Posterior vena cava (tissue), 2 donors: Measurements from ENCODE around the gene ZNF440. TPM values are rescaled to one million over a fixed set of nuclear protein-coding genes. Genes with fewer than 3 reads are reported as not detected.
"Not testable (repeated sequence)": the region's sequence is repeated elsewhere in the genome, so short reads cannot be mapped to it uniquely, and the experiment has no call there.

Source experiments
- DNase-seq: peaks from one replicate; pipeline ENCODE4 v3.0.0-alpha.2; 2020; ENCODE audit warnings: low spot score
- intact Hi-C, 2 donors: fragments of 100-400 bp; cut with DNase I; formaldehyde crosslinking; loops; one replicate each; pipeline versions ENCODE4 v1.14.1 to v1.14.2; 2022 to 2023
- long read RNA-seq, 2 donors: library from polyadenylated mRNA; unstranded; transcript quantifications; one replicate each; pipeline ENCODE4 v2.0.0, GENCODE V29; 2020 to 2021
- total RNA-seq, 2 donors: library from RNA; stranded (reverse); fragmentation: NEBNext Ultra II Directional; extraction: Animal tissue kit (Norgen Biotek cat#: 25700); gene quantifications; one replicate each; pipeline ENCODE4 v1.2.1, GENCODE V29; 2021
- donor health status: DM: yes; HTN: yes; CAD: no.
- donor health status: DM: yes; HTN: yes; CAD: no.

ZNF440 gene
- 10 to 100 TPM in 1 of 2 donors, 1 to 10 TPM in 1; 8.8 to 10.5 TPM for total RNA-seq
- long read RNA-seq, donor 1, full-length matches to known transcripts: 1 of 1 reads
- long read RNA-seq, donor 1, partial matches to known transcripts: 0 of 1 reads
- long read RNA-seq, donor 1, other reads (novel, unspliced or antisense): 0 of 1 reads
- long read RNA-seq, donor 2, full-length matches to known transcripts: 1 of 2 reads
- long read RNA-seq, donor 2, partial matches to known transcripts: 0 of 2 reads
- long read RNA-seq, donor 2, other reads (novel, unspliced or antisense): 1 of 2 reads

DNA sequence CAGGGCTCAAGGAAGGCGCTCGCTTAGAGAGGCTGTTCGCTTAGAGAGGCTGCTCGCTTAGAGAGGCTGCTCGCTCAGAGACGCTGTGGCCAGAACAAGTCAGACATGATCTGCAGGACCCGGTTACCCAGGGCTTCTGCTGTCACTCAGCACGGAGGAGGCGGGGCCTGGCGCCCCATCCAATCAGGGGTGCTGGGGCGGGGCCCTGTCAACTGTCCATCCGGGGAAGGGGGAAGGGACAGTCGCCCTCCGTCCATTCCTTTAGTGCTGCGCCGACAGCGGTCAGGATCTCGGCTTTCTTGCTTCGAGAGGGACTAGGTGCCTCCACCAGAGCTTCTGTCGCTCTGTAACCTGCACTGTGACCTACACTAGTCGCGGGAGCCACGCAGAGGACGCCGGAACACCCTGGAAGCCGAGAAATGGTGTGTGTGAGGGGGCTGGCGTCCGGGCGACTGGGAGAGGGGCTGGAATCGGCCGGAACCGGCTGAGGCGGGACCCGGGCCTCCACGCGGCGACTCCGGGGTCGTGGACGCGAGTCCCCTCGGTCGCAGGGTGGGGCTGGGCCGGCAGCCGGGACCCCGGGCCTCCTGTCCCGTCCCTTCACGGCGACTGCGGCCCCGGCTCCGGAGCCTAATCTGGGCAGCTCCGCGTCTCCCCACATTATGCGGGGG, at the start of gene ZNF440:
Gene ZNF440, plus strand, starts transcription at position 245 of the 671 bp plus-strand sequence. Its CDS starts 175 bp downstream, at position 420.
- peak; percentile 98 for DNase-seq
- intact Hi-C loops: no loop called here

- DNase-seq: peak; percentile 99
- intact Hi-C loops: no loop called here
These were observed 47.2 kb upstream of the ZNF440 start, which contains the start of gene ZNF441 for GRCh38 chr19:11766597-11767591. Gene ZNF441, plus strand, starts transcription at chr19:11767000. Its CDS starts 194 bp downstream, at chr19:11767194.

DNA sequence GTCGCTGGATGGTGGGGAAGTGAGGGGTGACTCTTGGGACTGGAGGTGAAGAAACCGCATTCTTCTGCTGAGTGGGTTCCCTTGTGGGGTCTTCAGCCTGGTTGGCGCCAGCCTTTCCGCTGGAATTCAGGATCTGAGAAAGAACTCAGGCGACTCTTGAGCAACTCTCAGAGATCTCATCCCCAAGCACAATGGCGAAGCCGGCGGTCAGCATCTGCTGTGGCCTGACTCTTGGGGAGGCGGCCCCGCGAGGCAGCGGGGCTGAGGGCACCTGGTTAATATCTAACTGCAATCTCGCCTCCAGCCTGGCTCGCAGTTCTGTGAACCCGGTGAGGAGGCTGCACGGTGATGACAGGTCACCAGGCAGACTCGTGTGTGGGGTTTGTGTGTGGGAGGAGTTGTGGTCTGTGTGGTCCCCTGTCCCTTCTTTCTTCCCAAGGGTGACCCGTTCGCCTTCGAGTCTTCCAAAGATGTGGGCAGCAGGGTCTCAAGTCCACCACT, 46.4 kb upstream of the ZNF440 start:
- DNase-seq: peak; percentile 86
- intact Hi-C loops: no loop called here

- DNase-seq: no peak
- intact Hi-C loops: no loop called here
These were observed 44.1 kb upstream of the ZNF440 start for GRCh38 chr19:11769995-11770394.

DNA sequence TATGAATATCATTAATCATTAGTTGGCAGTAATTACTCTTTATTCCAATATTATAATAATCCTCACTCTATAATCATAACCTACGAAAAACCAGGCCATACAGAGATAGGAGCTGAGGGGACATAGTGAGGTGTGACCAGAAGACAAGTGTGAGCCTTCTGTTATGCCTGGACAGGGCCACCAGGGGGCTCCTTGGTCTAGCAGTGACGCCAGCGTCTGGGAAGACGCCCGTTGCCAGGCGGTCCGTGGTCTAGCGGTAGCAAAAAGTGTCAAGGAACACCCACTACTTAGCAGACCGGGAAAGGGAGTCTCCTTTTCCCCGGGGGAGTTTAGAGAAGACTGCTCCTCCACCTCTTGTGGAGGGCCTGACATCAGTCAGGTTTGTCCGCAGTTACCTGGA, 42.6 kb upstream of the ZNF440 start:
- DNase-seq, intact Hi-C loops: not testable (repeated sequence)

GRCh38 chr19:11776669-11777068, 37.4 kb upstream of the ZNF440 start:
- DNase-seq, intact Hi-C loops: not testable (repeated sequence)

GRCh38 chr19:11780431-11781020, 33.5 kb upstream of the ZNF440 start:
- intact Hi-C loops: no loop called here

GRCh38 chr19:11781295-11782057, 32.6 kb upstream of the ZNF440 start:
- no peak for DNase-seq
- intact Hi-C loops: no loop called here

More at GRCh38 chr19:11780431-11781020, 33.5 kb upstream of the ZNF440 start:
- DNase-seq: no peak

GRCh38 chr19:11783767-11784166, 30.3 kb upstream of the ZNF440 start:
- DNase-seq: no peak
- intact Hi-C loops: no loop called here

- intact Hi-C loops: no loop called here
- no peak for DNase-seq
These were observed 29.7 kb upstream of the ZNF440 start for GRCh38 chr19:11784356-11784755.

- intact Hi-C loops: no loop called here
- DNase-seq: no peak
These were observed 26.5 kb upstream of the ZNF440 start for GRCh38 chr19:11787536-11787935.

DNA sequence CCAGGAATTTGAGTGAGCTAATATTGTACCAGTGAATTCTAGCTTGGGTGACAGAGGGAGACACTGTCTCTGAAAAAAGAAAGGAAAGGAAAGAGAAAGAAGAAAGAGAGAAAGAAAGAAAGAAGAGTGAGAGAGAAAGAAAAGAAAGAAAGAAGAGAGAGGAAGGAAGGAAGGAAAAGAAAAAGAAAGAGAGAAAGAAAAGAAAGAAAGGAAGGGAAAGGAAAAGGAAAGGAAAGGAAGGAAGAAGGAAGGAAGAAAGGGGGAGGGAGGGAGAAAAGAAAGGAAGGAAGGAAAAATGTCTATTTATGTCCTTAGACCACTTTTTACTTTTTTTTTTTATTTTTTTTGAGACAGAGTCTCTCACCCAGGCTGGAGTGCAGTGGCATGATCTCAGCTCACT, 21.1 kb upstream of the ZNF440 start:
- intact Hi-C loops: no loop called here
- DNase-seq: no peak

DNA sequence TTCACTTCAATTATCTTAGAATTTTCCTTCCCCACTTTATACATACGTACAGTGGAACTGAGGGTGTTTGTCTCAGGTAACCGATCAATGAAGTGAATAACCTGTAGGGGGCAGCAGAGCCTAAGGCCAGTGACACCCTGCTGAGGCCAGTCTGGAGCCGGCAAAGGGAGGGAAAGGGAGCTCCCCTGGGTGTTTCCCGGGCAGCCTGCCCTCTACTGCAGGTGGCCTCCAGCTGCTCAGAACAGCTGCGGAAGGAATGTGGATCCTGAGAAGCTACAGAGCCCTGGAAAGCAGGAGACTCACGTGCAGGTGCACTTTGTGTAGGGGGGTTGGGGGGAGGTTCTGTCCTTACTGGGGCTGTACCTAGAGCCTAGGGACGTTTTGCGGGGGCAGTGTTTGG, 16.6 kb upstream of the ZNF440 start:
- peak; percentile 88 for DNase-seq
- intact Hi-C loops: loop anchor here in 1 of 2 donors (5.0 kb wide), 1 partner anchor 190 kb away; no protein-coding TSS in a partner anchor

DNA sequence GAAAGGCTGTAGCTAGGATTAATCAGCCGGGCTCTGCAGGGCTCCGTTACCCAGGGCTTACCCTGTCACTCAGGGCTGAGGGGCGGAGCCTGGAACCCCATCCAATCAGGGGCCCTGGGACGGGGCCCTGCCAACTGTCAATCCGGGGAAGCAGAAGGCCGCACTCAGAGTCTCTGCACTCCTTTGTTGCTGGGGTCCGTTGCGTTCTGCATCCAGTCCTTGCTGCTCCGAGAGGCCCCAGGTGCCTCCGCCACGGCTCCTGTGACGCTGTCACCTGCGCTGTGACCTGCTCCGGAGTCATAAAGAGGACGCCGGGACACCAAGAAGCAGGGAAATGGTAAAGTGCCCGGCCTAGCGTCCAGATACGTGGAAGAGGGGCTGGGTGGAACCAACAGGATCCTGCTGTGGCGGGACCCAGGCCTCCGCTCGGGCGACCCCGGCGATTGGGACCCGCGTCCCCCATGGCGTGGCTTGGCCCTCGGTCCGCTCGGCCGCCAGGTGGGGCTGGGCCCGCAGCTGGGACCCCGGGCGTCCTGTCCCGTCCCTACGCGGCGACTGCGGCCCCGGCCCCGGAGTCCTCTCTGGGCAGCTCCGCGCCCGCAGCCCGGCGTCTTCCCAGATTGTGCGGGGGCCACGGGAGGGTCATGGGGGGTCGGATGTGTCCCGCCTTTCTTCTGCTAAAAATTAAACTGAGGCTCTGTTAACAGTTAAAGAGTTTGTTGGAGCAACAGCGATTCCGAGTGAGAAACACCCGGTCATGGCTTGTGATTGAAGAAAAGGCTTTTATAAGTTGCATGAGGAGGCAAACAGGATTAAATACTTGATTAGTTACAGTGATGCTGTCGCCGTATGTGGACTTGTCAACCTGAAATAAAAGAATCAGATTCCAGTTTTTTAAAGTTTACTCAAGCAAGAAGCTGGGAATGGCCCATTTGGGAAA, 15.4 kb upstream of the ZNF440 start, which contains the start of gene ZNF491:
Gene ZNF491, plus strand, starts transcription at position 133 of the 940 bp plus-strand sequence. CDS start 7,431 bp downstream, outside the sequence.
- intact Hi-C loops: loop anchor here in 1 of 2 donors (5.0 kb wide), 1 partner anchor 189 kb away; no protein-coding TSS in a partner anchor
- peak; percentile 96 for DNase-seq

DNA sequence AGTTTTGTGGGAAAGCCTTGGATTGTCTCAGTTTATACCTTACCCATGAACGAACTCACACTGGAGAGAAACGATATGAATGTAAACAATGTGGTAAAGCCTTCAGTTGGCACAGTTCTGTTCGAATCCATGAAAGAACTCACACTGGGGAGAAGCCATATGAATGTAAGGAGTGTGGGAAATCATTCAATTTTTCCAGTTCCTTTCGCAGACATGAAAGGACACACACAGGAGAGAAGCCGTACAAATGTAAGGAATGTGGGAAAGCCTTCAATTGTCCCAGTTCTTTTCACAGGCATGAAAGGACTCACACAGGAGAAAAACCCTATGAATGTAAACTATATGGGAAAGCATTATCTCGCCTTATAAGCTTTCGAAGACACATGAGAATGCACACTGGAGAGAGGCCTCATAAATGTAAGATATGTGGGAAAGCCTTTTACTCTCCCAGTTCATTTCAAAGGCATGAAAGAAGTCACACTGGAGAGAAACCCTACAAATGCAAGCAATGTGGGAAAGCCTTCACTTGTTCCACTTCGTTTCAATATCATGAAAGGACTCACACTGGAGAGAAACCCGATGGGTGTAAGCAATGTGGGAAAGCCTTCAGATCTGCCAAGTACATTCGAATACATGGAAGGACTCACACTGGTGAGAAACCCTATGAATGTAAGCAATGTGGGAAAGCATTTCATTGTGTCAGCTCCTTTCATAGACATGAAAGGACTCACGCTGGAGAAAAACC, 7.5 kb upstream of the ZNF440 start:
- intact Hi-C loops: no loop called here
- no peak for DNase-seq

- no peak for DNase-seq
- intact Hi-C loops: no loop called here
These were observed 7.0 kb upstream of the ZNF440 start for GRCh38 chr19:11807099-11807380.

DNA sequence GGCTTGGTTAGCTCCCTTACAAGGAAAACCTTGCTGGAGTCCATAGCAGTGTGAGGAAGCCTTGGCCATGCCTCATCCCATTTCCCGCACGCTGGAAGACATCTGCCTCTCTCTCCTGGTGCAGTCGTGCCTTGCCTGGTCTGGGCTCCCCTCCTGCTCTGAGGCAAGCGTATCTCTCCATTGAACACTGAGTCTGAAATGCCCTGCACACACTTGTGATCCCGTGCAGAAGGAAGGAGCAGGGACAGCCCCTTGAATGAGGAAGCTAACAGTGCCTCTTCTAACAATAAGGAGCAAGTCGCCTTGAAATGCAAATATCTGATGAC, 407 bp upstream of the ZNF440 start:
- intact Hi-C loops: no loop called here
- no peak for DNase-seq
